SIG-M5 treated with dmso at 0.1 percent for 504 hours (cell line): ENCODE data around the gene IFNAR1.

Experiments used
- DNase-seq: peaks from one replicate; lab custom pipeline; 2025; ENCODE audit not compliant: unreplicated experiment; lab: John Stamatoyannopoulos, UW

Gene IFNAR1

DNA sequence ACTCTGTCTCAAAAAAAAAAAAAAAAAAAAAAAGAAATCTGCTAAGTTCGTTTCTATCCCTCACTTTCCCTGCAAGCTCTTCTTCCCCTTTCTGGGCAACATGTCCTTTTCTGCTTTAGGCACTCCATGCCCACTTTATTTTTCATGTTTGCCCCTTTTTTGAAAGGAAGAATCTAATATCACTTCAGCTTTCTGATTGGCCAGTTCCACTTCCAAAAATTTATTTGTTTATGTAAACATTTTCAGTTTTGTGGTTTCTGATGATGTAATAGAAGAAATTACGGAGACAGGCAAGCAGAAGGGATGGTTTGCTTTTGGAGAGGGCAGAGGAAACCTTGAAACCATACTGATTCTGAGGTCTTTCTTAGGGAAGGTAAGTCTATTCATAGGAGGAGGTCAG, 15.1 kb downstream of the IFNAR1 start:
- DNase-seq, result no peak

GRCh38 chr21:33345751-33346238, 21.0 kb downstream of the IFNAR1 start:
- DNase-seq, result no peak

- no peak for DNase-seq
These were observed 23.9 kb downstream of the IFNAR1 start for GRCh38 chr21:33348706-33349105.

GRCh38 chr21:33350676-33351075, 25.9 kb downstream of the IFNAR1 start:
- DNase-seq, result no peak

DNA sequence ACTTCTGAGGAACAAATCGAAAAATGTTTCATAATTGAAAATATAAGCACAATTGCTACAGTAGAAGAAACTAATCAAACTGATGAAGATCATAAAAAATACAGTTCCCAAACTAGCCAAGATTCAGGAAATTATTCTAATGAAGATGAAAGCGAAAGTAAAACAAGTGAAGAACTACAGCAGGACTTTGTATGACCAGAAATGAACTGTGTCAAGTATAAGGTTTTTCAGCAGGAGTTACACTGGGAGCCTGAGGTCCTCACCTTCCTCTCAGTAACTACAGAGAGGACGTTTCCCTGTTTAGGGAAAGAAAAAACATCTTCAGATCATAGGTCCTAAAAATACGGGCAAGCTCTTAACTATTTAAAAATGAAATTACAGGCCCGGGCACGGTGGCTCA, 30.6 kb downstream of the IFNAR1 start:
- no peak for DNase-seq

GRCh38 chr21:33355996-33356395, 31.2 kb downstream of the IFNAR1 start:
- DNase-seq, result no peak

DNA sequence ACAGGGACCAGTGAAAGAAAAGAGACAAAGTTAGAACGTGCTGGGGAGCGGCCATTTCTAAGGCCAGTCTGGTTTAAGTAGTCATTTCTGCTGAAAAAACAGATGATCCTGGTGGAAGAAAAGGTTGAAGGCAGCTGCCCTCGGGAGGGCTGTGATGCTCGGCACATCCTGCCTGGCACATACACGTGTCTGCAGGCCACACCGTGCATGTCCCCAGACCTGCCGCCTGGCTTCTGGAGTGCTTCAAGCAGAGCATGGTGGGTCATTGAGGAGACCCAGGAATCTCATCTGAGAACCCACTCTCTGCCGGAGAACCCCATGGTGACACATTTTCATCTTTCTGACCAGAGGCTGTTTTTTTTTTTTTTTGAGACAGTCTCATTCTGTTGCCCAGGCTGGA, 32.4 kb downstream of the IFNAR1 start:
- DNase-seq, result no peak

- DNase-seq, result no peak
These were observed 34.7 kb downstream of the IFNAR1 start for GRCh38 chr21:33359446-33359845.

- no peak for DNase-seq
These were observed 35.5 kb downstream of the IFNAR1 start for GRCh38 chr21:33360281-33360680.

DNA sequence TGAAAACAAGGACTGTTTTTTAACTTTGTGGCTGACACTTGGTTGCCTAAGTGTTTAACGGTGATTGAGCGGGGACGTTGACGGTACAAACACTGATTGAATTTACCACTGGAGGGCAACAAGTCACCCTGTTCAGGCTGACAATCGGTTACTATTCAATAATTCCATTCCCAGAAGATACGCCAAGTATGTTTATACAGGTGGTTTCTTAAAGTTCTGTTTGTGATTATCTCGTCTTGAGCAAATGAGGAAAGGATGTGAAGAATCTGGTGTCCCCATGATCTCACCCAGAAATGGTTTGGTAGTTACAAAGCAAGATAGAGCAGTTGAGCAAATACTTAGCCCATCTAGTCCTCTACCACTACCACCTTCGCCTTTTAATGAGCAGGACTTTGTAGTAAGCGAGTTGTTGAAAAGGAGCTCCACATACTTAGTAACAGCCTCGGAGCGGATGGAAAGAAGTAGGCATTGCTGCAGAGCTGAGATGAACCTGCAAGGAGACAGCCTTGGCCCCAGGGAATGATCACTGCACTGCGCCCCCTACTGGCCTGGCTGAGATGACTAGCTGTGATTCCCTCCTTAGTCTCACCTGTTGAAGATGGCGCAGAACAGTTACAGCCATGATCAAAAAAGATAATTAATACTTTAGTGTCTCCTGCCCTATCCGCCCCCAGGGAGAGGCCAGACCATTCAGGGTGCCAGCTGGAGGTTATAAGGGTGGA, 36.3 kb downstream of the IFNAR1 start:
- peak; percentile 70 for DNase-seq

GRCh38 chr21:33362044-33362555, 37.3 kb downstream of the IFNAR1 start:
- DNase-seq, result peak; percentile 76

DNA sequence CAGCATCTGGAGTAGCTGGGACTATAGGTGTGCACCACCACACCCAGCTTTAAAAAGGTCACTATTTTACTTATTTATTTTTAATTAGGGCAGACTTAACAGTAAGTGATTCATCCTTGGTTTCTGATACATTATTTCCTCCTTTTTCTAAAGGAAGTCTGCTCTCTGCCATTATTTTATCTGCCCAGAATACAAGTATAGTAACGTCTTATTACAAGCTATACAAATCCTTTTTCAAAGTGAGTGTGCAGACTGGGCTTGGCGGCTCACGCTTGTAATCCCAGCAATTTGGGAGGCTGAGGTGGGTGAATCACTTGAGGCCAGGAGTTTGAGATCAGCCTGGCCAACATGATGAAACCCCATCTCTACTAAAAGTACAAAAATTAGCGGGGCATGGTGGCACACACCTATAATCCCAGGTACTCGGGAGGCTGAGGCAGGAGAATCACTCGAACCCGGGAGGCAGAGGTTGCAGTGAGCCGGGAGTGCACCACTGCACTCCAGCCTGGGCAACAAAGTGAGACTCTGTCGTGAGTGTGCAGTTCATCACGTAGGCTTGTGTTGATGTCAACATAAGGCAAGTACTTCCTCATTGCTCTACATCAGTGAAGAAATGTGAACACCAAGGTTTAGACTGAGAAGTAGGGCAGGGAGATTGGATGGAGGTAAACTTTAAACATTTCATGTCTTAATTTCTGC, 39.3 kb downstream of the IFNAR1 start:
- peak; percentile 85 for DNase-seq

DNA sequence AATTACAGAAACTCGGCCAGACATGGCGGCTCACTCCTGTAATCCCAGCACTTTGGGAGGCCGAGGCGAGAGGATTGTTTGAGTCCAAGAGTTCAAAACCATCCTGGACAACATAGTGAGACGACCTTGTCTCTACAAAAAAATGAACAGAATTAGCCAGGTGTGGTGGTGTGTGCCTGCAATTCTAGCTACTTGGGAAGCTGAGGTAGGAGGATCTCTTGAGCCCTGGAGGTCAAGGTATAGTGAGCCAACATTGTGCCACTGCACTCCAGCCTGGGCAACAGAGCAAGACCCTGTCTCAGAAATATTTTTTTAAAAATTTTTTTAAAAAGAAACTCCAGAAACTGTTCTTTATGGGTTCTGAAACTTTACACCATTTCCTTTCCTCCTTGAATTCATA, 40.1 kb downstream of the IFNAR1 start:
- DNase-seq, result no peak

- DNase-seq, result no peak
These were observed 42.7 kb downstream of the IFNAR1 start for GRCh38 chr21:33367309-33367973.

GRCh38 chr21:33368124-33368523, 43.4 kb downstream of the IFNAR1 start:
- DNase-seq, result peak; percentile 67

- no peak for DNase-seq
These were observed 43.8 kb downstream of the IFNAR1 start for GRCh38 chr21:33368576-33368975.

- no peak for DNase-seq
These were observed 44.8 kb downstream of the IFNAR1 start for GRCh38 chr21:33369586-33369985.

GRCh38 chr21:33370305-33370704, 45.5 kb downstream of the IFNAR1 start:
- DNase-seq, result no peak

GRCh38 chr21:33371366-33371765, 46.6 kb downstream of the IFNAR1 start:
- no peak for DNase-seq

- no peak for DNase-seq
These were observed 47.8 kb downstream of the IFNAR1 start for GRCh38 chr21:33372582-33372981.

DNA sequence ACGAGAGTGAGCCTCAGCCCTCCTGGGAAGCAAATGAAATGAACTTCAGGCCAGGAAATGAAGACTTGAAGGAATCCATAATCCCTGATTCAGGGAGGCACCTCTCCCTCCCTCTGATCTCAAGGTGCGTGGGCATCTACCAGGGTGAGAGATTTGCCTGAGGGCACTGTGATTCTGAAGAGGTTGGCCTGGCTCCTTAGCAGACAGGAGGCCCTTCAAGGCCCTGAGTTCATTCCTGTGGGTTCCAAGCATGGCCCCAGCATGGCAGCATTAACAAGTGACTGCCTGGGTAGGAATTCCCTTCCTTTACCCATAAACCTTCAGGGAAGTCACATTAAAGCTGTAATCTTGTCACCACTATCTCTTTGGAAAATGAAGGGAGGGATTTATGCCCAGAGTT, 48.7 kb downstream of the IFNAR1 start:
- no peak for DNase-seq

DNA sequence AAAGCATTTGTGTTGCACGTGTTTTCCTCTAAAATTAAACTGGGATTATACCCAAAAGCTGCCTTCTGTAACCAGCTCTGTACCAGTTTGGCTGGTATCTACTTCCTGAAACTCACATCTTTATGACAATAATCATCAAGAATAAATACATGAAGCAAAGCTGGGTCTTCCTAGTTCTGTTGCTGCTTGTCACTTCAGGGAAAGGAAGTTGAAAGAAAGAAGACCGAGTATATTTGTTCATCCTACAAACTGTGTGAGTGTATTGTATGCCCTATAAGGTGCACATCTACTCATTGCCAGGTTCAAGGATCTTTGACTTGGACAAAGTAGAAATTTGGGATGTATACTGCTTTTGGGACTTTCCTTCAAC, 49.3 kb downstream of the IFNAR1 start:
- peak; percentile 69 for DNase-seq
